SKM-1 (cell line): ENCODE results near the gene STXBP1.

ENCODE experiments used
- DNase-seq: peaks from one replicate; lab custom pipeline; 2025; ENCODE audit not compliant: unreplicated experiment; lab: John Stamatoyannopoulos, UW

STXBP1 gene

DNA sequence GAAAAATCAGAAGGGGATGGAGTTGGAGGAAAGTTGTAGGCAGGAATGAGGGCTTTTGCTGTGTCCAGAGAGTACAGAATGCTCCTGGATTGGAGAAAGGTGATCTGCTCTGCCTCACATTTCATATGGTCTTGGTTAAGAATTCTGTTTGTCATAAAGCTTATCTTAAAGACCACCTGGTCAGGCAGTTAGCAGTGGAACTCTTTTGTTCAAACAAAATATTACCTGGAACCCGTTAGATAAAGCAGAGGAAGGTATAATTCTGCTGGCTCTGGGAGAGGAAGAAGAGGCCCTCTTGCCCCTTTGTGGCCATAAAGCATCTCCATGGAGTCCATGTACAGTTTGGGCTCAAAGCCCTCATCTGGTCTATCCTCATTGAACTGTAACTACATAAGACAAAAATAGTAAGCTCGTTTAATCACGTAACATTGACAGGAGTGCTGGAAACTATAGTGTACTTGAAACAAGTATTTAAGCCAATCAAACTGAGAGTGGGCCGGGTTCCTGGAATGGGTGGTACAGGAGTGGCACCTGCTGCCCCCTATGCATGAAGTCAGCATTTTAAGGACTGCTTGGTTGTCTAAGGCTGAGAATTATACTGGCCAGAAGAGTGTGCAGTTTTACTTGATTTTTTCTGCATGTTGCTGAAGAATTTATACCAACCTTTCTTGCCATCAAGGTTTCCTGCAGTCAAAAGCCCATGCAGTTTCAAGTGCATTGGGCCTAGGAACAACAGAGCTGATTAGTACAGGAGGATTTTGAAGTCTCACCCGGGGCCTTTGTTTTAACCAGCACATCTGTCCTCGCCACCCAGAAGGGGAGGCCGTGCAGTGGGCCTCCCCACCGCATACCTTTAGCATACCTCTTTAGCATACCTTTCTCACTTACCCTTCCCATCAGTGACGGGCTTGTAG is 39.9 kb downstream of the STXBP1 start:
- no peak for DNase-seq

DNA sequence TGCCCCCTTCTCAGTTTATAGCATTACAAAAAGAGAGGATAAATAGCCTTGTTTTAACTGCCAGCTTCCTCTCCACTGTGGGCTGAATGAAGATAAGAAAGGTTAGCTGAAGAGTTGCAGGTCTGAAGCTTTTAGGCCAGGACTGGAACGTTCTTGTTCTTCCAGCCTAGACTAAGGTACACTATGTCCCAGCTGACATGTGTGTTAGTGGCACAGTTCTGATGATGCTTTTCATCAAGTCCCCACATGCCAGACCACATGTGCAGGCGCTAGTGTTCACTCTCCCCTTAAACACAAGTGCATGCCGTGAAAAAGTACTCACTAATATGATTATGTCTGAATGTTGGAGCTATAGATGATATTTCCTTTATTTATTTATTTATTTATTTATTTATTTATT is 40.7 kb downstream of the STXBP1 start:
- no peak for DNase-seq

DNA sequence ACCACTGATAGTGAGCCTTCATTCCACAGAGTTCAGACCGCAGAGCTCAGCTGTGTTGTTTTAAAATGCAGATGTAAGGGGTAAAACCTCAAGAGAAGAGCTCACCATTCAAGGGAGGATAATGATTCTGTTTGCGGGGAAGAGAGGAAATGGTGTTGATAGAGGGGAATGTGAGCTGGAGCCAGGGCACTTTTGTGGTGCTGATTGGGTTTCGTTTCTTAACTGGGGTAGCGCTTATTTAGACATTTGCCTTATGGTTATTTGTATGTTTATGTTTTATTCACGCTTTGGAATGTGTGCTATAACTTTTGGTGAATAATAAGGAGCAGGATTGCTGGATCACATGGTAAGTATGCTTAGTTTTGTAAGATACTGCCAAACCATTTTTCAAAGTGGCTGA is 42.5 kb downstream of the STXBP1 start:
- DNase-seq: no peak

DNA sequence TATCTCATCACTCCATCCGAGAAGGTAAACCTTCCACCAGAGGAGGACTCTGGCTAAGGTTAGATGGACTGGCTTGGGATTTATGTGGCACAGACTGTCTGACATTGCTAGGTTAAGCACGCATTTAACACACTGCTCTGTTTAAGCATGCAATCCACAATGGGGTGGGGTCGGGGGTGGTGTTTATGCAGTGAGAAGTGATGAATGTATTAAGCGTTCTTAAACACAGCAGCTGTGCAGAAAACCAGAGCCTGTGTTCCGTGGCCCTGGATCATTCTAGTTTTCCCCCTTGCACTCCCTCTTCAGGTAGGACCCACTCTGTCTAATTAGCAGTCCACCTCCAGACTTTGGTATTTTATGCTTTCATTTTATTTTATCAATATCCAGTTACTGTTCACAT is 46.4 kb downstream of the STXBP1 start:
- DNase-seq: no peak

DNA sequence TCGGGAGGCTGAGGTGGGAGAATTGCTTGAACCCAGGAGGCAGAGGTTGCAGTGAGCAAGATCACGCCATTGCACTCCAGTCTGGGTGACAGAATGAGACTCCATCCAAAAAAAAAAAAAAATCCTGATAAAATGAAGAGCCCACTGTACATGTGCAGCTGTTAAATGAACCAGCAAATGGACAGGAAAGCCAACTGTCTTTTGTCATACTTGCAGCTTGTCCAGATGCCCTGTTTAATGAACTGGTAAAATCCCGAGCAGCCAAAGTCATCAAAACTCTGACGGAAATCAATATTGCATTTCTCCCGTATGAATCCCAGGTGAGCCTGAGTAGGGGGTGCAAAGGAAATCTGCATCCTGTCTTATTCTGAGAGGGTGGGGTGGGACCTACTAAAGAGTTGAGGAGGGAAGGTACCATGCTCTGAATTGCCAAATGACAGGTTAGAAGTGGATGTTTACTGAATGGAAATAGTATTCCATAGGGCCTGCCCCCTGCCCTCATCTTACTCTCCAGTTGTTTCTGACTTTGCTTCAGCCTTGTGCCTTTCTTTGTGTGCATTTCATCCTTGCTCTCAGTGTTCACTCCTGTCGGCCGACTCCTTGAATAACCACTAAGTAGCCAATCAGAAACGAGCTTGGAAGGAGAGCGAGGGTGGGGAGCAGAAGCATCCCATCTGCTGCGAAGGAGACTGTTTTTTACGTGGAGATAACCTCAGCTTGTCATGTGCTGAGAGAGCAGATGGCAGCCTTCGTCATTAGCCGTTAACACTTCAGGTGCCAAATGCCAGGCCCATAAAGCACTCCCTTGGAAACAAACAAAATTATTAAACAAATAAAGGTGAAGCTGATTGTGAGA is 49.0 kb downstream of the STXBP1 start:
- no peak for DNase-seq

DNA sequence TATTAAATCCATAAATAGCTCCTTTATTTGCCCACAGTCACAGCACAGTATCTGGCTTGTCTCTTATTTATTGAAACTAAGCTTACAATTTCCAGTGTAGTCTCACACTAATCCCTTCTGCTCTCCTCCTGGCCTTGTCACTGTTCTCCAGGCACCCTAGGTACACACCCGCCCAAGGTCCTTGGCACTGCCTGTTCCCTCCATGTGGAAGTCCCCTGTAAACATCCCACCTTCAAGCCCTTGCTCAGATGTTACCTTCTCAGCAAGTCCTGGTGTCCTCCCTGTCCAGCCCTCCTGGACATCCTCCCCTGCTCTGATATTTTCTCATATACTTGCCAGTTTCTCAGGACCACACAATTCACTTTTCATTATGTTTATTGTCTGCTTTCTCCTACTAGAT is 50.5 kb downstream of the STXBP1 start:
- no peak for DNase-seq

DNA sequence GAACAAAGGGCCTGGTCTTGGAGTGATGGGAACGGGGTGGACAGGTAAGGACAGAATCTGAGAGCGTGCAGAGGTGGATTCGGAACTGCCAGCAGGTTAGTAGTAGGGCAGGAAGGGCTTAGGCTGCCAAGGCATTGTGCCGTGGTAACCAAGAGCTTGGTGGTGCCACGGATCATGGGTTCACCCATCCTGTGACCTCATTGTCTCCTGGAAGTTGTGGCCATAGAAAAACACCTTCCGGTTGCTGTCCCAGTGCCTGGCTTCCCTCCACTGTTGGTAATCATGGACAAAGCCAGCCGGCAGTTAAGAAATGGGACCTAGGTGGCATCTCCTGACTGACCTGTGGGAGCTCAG is 52.2 kb downstream of the STXBP1 start:
- DNase-seq: no peak

DNA sequence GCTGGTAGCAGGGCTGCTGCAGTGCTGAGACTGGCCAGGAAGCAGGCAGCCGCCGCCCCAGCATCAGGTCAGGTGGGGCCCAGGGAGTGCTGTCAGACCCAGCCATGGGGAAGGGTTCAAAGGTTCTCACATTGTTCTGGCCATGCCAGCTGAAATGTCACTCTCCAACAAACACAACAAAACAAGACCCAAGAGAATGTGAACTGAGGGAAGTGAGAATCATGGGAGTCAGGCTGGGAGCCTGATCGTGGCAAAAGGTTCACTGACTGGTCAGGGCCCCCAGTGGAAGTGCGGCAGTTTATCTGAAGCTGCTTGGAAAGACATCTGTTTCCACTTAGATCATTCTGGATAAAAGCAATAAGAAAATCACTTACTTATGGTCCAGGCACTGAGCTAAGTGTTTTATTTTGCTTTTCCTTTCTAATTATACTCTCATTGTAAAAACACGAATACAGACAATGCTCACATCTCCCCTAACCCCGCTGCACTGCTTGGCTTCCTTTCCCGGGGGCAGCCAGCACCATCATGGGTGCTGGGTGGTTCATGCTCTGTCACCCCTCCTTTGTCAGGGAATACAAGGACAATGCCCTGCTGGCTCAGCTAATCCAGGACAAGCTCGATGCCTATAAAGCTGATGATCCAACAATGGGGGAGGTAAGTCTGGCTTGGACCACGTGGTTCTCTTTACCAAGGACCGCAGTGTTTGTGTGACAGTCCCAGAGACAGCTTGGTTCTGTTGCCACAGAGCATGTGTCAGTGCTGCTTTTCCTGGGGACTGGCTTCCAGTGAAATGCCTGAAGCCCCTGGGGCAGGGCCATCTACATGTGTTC is 52.8 kb downstream of the STXBP1 start:
- DNase-seq: no peak

DNA sequence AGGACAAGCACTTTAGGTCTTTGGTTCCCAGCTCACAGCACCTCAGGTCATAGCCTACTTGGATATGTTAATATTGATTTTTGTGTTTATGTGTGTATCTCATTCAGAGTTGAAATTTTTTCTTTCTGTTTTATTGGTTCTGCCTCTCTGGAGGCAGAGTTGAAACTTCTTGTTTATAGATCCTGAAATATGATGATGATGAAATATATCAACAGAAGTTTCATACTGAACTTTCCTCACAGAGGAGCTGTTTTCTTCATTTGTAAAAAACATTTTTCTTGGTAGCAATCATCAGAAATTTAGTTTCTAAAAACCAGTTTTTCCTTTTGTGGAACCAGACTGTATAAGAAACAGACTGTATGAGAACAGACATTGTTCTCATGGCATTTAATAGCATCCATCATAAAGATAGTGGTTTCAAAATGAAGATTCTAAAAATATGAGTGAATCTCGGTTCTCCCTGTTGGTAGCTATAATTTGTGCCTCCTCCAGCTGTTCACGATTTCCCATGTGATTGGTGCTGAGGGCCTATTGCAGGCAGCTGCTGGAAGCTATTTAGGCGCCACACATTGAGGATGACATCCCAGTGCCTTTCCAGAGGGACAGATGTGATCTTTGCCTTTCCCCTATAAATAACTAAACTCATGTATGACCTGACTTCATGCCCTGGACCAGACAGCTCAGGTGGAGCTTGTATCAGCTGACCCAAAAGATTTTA is 55.2 kb downstream of the STXBP1 start:
- DNase-seq: no peak

DNA sequence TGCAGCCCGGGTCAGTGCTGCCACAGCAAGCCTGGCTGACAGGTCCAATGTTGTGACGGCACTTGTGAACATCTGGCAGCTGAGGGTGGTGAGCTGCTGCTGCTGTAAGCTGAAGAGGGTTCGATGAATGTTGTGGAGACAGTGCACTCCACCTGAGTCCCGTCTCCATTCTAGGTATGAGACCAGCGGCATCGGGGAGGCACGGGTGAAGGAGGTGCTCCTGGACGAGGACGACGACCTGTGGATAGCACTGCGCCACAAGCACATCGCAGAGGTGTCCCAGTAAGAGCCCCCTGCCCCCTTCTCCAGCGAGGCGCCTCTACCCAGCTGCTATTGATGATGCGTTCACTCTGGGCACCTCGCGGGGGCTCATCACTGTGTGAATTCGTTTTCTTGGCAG is 55.8 kb downstream of the STXBP1 start:
- no peak for DNase-seq

DNA sequence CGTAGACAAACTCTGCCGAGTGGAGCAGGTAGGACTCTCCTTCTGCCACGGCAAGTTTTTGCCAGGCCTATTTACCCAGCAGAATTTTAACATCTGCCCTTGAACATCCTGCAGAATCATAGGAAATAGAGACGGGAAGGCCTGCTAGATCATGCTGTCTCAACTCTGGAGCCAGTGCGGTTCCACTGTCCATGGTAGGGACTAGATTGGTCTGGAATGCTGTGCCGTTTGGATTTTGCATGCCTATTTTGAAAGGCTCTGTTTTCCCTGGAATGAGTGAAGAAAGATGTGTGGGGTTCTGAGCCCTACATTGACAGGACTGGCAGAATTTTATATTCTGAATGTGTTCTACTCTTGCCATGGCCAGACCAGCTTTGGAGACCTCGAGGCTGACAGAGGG is 61.2 kb downstream of the STXBP1 start:
- DNase-seq: no peak

DNA sequence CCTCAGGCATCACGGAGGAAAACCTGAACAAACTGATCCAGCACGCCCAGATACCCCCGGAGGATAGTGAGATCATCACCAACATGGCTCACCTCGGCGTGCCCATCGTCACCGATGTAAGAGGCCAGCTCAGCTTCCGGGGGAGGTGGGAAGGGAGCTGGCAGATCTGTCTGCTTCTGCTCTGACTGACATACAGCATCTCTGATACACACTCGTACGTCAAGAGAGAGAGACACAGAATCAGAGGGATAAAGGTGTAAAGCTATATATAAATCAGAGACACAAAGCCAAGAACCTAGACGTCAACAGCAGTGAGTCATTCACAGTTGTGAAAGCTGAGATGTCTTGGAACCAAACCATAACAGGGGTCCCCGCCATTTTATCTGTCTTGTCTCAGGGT is 64.6 kb downstream of the STXBP1 start:
- no peak for DNase-seq

DNA sequence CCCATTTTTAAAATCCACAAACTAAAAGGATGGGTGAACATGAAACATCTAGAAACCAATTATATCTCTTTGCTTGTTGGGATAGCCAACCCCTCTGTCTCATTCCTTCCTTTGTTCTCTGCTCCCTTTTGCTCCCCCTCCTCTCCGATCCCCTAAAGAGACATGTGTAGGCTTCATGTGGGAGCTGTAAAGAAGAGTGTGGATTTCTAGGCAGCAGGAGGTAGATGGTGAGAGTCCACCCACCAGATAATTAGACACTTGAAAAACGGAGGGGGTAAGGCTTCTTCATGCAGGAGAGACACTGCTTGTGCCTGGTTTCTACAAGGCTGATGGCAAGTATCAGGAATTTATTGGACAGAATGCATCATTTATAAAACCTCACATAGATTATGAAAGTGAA is 67.4 kb downstream of the STXBP1 start:
- no peak for DNase-seq

DNA sequence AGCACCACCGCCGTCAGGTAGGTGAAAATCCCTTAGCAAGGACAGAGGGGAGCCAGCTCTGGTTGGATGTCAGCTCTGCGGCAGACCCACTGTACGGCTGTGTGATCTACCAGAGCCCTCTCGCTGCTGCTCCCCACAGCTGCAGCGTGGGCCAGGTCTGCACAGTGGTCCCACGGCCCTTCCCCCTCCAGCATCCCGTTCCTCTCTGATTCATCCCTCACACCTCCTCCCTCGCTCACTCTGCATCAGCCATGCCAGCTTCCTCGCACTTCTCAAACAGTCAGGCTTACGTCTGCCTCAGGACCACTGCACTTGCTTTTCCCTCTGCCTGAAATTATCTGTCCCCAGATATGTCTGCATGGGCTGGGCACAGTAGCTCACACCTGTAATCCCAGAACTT is 68.1 kb downstream of the STXBP1 start:
- no peak for DNase-seq

DNA sequence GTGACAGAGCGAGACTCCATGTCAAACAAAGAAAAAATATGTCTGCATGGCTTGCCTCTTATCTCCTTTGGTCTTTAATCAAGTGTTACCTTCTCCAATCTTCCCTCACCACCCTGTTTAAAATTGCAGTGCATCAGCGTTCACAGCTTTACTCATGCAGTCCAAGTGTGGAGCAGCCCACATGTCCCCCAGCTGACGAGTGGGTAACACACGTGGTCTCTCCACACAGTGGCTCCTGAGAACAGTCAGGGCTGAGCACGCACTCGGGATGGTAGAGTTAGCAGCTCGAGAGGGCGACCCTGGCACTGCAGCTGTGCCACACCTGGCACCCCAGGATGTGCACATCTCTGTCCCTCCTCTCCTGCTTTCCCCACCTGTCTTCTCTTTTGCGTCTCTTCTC is 68.8 kb downstream of the STXBP1 start:
- DNase-seq: no peak

DNA sequence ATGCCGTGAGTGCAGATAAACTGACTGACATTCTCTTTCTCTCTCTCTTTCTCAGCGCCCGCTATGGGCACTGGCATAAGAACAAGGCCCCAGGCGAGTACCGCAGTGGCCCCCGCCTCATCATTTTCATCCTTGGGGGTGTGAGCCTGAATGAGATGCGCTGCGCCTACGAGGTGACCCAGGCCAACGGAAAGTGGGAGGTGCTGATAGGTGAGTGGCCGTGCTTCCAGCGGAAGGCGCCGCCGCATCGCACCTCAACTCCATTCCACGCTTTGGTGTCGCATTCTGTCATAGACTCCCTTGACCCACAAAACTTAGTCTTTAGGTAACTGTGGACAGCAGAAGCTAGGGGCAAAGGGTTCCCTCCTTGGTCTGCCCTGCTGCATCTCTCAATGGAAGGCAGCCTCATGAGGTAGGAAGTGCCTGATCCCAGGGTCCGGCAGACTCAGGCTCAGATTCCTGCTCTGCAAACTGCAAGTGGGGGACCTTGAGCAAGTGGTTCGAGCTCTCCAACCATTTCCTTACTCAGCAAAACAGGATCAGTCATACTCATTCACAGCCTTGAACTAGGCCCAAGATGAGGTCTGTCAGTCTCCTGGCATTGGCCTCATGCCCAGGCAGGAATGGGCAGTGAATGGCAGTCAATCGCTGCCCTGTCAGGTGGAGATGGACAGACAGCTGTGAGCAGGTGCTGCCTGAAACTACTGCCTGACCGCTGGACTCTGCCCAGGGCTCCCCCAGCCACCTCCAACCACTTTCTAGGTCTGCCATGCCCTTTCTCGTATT is 70.5 kb downstream of the STXBP1 start:
- DNase-seq: no peak

DNA sequence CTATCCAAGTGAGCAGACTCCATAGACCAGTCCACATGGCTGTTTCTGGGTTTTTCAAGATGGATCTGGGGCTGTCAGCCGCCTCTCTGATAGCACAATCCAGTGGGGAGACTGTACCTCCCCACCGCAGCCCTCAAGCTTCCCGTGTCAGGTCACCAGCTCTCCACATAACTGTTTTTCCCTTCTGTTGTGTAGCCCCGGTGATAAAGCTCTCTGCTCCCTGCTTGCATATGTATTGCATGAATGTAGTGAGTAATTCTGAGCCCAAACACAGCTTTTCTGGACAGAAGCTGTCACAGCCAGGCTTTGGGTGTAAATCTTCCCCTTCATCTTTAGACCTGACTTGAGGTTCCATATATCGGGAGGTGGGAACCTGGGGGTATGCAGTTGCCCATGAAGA is 71.6 kb downstream of the STXBP1 start:
- no peak for DNase-seq

DNA sequence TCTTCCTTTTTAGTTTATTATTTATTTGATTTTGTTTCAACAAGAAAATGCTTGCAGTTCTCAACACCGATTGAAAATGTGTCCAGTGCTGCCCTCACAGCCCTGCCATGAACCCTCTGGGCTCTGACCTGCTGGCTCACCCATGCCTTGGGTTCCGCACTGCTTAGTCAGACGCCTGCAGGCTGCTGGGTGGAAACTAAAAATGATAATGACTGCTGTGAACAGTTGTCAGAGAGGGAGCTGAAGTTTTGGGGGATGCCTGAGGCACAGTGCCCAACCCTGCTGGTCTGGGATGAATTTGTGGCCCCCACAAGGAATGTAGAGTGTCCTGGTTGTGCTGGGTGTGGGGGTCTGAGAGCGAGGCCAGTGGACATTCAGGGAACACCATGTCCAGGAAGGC is 72.5 kb downstream of the STXBP1 start:
- DNase-seq: no peak

DNA sequence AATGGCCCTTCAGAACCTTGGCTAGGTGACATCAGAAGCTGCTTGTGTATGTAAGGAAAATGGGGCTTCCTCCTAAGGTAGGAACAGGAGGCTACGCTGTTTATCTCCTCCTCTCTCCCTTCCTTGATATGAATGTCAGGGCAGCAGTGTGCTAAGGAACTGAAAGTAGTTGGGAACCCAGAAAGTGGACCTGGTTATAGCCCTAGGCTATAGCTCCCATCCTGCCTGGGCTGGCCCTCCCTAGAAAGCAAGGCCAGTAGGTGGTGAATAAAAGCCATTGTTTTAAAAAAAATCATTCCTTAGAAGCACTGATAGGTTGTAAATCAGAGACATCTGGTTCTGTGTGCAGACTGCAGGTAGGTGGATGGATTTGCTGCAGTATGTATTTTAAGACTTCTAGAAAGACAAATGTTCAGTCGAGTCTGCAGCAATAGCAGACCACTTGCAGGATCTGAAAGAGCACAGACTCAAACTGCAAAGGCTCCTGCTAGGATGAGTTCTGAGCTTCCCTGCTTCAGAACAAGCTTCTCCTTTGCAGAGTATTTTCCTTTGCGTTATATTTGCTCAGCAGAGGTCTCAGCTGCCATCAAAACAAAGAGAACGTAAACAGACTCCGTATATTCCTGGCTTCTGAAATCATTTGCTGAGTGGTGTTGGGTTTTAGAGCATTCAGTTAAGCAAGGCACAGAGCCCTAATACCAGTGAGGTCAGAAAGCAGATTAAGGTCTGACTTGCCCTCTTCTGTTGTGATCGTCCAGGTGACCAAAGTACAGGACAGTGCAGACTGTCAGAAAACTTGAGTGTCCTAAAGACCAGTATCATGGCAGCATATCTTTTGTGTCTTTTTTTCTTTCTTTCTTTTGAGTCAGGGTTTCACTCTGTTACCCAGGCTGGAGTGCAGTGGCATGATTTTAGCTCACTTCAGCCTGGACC is 74.7 kb downstream of the STXBP1 start:
- no peak for DNase-seq
